PC-9 (cell line): ENCODE measurements around the gene ABRACL.

ENCODE experiments used
- CTCF ChIP-seq: fragments of 200-600 bp; sonication (generic); conservative IDR thresholded peaks from 2 replicates; pipeline ENCODE4 v1.6.1; 2017; ENCODE audit warnings: mixed run types, antibody characterized with exemption, mild to moderate bottlenecking, moderate library complexity
- EZH2 ChIP-seq: fragments of 200-600 bp; sonication (generic); IDR thresholded peaks from 2 replicates; pipeline ENCODE4 v1.8.0; 2017; ENCODE audit warnings: antibody characterized with exemption, low read depth

- TF ChIP-seq CTCF = no peak
- TF ChIP-seq EZH2 = no peak
Measured at GRCh38 chr6:139019722-139020121, 8.8 kb upstream of the ABRACL start.
